Glutamatergic neuron (in vitro differentiated cells): Measurements from ENCODE around the gene PHLPP1. TPM values are rescaled to one million over a fixed set of nuclear protein-coding genes. Genes with fewer than 3 reads are reported as not detected.

Source experiments
- DNase-seq: peaks from one replicate; pipeline ENCODE4 v3.0.0; 2022
- H3K27ac Mint-ChIP-seq: one replicate; pipeline ENCODE4 v1.8.0; 2020; ENCODE audit warnings: mild to moderate bottlenecking, mixed read lengths, inconsistent platforms; ENCODE audit not compliant: unreplicated experiment
- H3K27me3 Mint-ChIP-seq: one replicate; pipeline ENCODE4 v1.8.0; 2020; ENCODE audit warnings: mild to moderate bottlenecking, moderate library complexity, mixed read lengths, inconsistent platforms; ENCODE audit not compliant: unreplicated experiment
- H3K36me3 Mint-ChIP-seq: one replicate; pipeline ENCODE4 v1.8.0; 2020; ENCODE audit warnings: mild to moderate bottlenecking, mixed read lengths, inconsistent platforms; ENCODE audit not compliant: unreplicated experiment
- H3K4me1 Mint-ChIP-seq: one replicate; pipeline ENCODE4 v1.8.0; 2020; ENCODE audit warnings: mild to moderate bottlenecking, low read depth, mixed read lengths, inconsistent platforms; ENCODE audit not compliant: unreplicated experiment
- H3K4me3 Mint-ChIP-seq: one replicate; pipeline ENCODE4 v1.8.0; 2020; ENCODE audit warnings: mild to moderate bottlenecking, mixed read lengths, inconsistent platforms; ENCODE audit not compliant: unreplicated experiment
- H3K9me3 Mint-ChIP-seq: one replicate; pipeline ENCODE4 v1.8.0; 2020; ENCODE audit warnings: mild to moderate bottlenecking, moderate library complexity, mixed read lengths, inconsistent platforms; ENCODE audit not compliant: unreplicated experiment
- total RNA-seq: library from RNA; stranded (reverse); fragmentation: NEBNext Ultra II Directional; extraction: Animal tissue kit (Norgen Biotek cat#: 25700); gene quantifications from one replicate; pipeline ENCODE4 v1.2.1, GENCODE V29; 2021; ENCODE audit not compliant: unreplicated experiment
- TF ChIP-seq, protein P1 (sequence below): fragments of 200-600 bp; sonication (generic); IDR thresholded peaks from one replicate; pipeline ENCODE4 v1.5.0; 2021; ENCODE audit not compliant: partially characterized antibody, unreplicated experiment

PHLPP1 gene
- total RNA-seq, 1 donor from 2014 or later, result 14.0 TPM

DNA sequence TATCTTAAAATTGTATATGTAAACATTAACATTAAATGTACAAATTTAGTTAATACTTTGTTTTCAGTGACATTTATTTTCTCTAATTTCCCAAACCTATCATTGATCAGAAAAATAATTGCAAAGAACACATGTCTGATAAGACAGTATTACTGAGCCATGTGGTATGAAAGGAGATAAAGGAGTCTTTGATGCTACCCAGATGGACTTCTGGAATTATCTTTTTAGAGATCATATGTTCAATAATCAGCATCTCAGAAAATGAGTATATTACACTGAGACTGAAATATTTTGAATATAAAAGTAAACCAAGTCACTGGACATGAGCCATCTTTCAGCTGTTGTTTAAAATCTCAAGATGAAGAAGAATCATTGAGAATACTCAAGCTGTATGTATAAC, 153.3 kb downstream of the PHLPP1 start:
- Mint-ChIP-seq H3K27ac (no peak overlapping the region), H3K4me1 (peaks cover 3% of the 10 kb centered on the region), H3K36me3 (no peaks in the 10 kb centered on the region), H3K9me3 (no peaks in the 10 kb centered on the region), H3K4me3 (no peak overlapping the region), H3K27me3 (peaks cover 2% of the 10 kb centered on the region)
- TF ChIP-seq, protein P1, sequence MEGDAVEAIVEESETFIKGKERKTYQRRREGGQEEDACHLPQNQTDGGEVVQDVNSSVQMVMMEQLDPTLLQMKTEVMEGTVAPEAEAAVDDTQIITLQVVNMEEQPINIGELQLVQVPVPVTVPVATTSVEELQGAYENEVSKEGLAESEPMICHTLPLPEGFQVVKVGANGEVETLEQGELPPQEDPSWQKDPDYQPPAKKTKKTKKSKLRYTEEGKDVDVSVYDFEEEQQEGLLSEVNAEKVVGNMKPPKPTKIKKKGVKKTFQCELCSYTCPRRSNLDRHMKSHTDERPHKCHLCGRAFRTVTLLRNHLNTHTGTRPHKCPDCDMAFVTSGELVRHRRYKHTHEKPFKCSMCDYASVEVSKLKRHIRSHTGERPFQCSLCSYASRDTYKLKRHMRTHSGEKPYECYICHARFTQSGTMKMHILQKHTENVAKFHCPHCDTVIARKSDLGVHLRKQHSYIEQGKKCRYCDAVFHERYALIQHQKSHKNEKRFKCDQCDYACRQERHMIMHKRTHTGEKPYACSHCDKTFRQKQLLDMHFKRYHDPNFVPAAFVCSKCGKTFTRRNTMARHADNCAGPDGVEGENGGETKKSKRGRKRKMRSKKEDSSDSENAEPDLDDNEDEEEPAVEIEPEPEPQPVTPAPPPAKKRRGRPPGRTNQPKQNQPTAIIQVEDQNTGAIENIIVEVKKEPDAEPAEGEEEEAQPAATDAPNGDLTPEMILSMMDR, result no peak
- DNase-seq, result no peak

DNA sequence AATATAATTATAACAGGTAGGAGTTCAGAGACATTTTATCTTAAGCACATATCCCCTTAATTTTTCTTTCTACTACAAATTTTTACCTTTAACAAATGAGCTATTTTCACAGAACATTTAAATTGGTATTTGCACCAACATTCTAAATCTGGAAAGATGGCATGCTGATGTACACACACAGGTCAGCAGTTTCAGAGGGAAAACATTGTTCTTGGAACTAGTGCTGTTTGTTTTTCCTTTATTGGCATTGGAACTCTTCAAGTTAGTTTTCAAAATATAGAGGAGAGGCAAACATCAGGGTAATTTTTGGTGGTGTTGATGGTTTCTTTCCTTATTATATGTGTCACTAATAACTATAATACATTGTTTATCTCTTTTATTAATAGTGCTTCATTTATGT, 155.3 kb downstream of the PHLPP1 start:
- Mint-ChIP-seq H3K27me3 (peaks cover 2% of the 10 kb centered on the region), H3K36me3 (no peaks in the 10 kb centered on the region), H3K27ac (no peak overlapping the region), H3K9me3 (no peaks in the 10 kb centered on the region), H3K4me1 (peaks cover 3% of the 10 kb centered on the region), H3K4me3 (no peak overlapping the region)
- TF ChIP-seq, protein P1, result no peak
- DNase-seq, result no peak

DNA sequence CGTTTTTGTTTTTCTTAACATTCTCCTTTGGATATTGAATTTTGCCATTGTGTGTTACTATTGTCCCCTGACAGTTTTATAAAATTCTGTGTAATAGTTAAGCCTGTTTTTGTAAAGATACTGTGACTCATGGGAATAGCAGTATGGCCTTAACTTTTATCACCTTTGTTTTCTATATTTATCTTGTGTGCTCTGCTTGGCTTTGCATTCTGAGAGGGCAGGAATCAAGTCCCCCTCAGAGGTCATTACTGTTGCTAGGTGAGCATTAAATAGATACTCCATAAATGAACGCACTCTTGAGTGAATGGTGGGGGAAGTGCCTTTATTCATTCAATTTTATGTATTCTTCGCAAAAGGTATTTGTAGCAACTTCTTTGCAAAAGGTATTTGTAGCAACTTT, 160.0 kb downstream of the PHLPP1 start:
- Mint-ChIP-seq H3K27me3 (no peaks in the 10 kb centered on the region), H3K9me3 (no peaks in the 10 kb centered on the region), H3K4me1 (peaks cover 7% of the 10 kb centered on the region), H3K4me3 (no peak overlapping the region), H3K27ac (no peak overlapping the region), H3K36me3 (no peaks in the 10 kb centered on the region)
- DNase-seq, result no peak
- TF ChIP-seq, protein P1, result no peak

DNA sequence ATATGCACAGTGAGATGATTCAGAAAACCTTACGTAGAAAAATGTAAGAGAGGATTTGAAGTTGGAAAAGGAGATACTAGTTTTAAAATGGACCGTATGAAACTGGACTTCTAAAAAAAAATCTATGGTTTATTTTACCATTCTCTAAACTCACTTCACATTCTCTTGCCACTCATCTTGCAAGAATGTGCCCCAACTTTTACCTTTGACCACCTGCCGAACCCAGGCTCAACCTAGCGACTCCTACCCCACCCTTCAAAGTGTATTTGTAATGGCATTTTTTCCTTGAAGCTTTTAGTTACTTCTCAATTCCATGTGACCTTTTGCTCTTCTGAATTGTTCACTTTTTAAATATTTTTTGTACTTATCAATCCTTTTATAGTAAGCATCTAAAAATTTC, 160.8 kb downstream of the PHLPP1 start:
- no peaks in the 10 kb centered on the region for H3K36me3 Mint-ChIP-seq
- TF ChIP-seq, protein P1, result no peak
- DNase-seq, result no peak
- H3K9me3 Mint-ChIP-seq, result no peaks in the 10 kb centered on the region
- H3K27me3 Mint-ChIP-seq, result no peaks in the 10 kb centered on the region
- no peak overlapping the region for H3K4me3 Mint-ChIP-seq
- H3K4me1 Mint-ChIP-seq, result peaks cover 7% of the 10 kb centered on the region
- no peak overlapping the region for H3K27ac Mint-ChIP-seq

DNA sequence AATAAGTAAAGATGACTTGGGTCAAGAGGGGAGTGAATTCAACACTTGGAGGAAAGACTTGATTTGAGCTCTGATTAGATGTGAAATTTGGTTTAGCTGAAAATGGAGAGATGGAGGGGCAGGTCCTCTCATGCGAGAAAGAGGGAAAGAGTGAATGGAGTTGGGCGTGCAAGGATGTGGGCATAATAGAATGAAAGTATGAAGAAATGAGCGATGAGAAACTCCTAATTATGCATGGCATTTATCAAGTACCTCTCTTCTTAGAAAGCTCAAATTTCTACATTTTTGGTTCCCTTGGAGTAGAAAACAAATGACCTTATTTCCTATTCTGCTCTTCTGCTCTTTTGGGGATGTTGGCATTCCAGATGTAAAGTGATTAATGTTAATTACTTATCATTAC, 161.5 kb downstream of the PHLPP1 start:
- Mint-ChIP-seq H3K27ac (no peak overlapping the region), H3K36me3 (no peaks in the 10 kb centered on the region), H3K9me3 (no peaks in the 10 kb centered on the region), H3K27me3 (no peaks in the 10 kb centered on the region), H3K4me1 (peaks cover 11% of the 10 kb centered on the region), H3K4me3 (no peak overlapping the region)
- no peak for DNase-seq
- TF ChIP-seq, protein P1, result no peak
